Kidney (tissue), 14 donors: ENCODE results near the gene ASTN2. TPM values are rescaled to one million over a fixed set of nuclear protein-coding genes. Genes with fewer than 3 reads are reported as not detected.
A peak's percentile ranks its signal among the peaks of the same experiment; 100 is the strongest.

ENCODE experiments used
- DNase-seq, 5 donors: peaks; one replicate each; pipeline ENCODE4 v3.0.0-alpha.2; 2013 to 2020
- FAIRE-seq: peaks from 2 replicates; lab custom pipeline; 2012; peaks lifted over from hg19 to GRCh38; lab: Jason Lieb, UNC
- H3K27ac ChIP-seq, 2 donors: one replicate each; pipeline ENCODE4 v1.7.0; 2013; ENCODE audit warnings: low read depth in 2 of 2, low read length in 2 of 2, inconsistent platforms in 1 of 2
- H3K27me3 ChIP-seq: one replicate; pipeline ENCODE4 v1.7.1; 2013; ENCODE audit warnings: low read length, inconsistent platforms; ENCODE audit not compliant: control insufficient read depth, insufficient read depth
- H3K36me3 ChIP-seq, 3 donors: one replicate each; pipeline versions ENCODE4 v1.7.0 to v1.7.1; 2013; ENCODE audit warnings: low read length in 3 of 3, control low read depth in 1 of 3, inconsistent platforms in 1 of 3; ENCODE audit not compliant: insufficient read depth in 3 of 3, control insufficient read depth in 2 of 3
- H3K4me1 ChIP-seq, 3 donors: one replicate each; pipeline versions ENCODE4 v1.7.0 to v1.7.1; 2013; ENCODE audit warnings: low read length in 3 of 3, inconsistent platforms in 1 of 3, low read depth in 1 of 3; ENCODE audit not compliant: control insufficient read depth in 2 of 3, insufficient read depth in 2 of 3
- H3K4me3 ChIP-seq, 3 donors: one replicate each; pipeline versions ENCODE4 v1.7.0 to v1.8.1; 2013; ENCODE audit warnings: low read length in 3 of 3, control low read depth in 1 of 3, inconsistent platforms in 1 of 3
- H3K9ac ChIP-seq, 3 donors: one replicate each; pipeline versions ENCODE4 v1.7.0 to v1.7.1; 2013; ENCODE audit warnings: low read length in 3 of 3, control low read depth in 1 of 3, inconsistent platforms in 1 of 3
- H3K9me3 ChIP-seq, 3 donors: one replicate each; pipeline versions ENCODE4 v1.7.0 to v1.7.1; 2013; ENCODE audit warnings: low read length in 3 of 3, control low read depth in 1 of 3, inconsistent platforms in 1 of 3; ENCODE audit not compliant: control insufficient read depth in 2 of 3, insufficient read depth in 1 of 3
- intact Hi-C: fragments of 100-400 bp; cut with DNase I; formaldehyde crosslinking; loops from one replicate; pipeline ENCODE4 v1.11.1; 2022
- polyA plus RNA-seq: library from polyadenylated mRNA; stranded (reverse); fragments of 350-450 nt; fragmentation: Illumina TruSeq; extraction: RNeasy Lipid Tissue Mini Kit (QIAGEN cat#74804); gene quantifications from one replicate; pipeline ENCODE4 v1.2.3, GENCODE V29; 2014; ENCODE audit warnings: low read depth, low replicate concordance; ENCODE audit not compliant: insufficient read depth
- total RNA-seq: library from RNA; stranded (reverse); fragmentation: NEBNext Ultra II Directional; extraction: Animal tissue kit (Norgen Biotek cat#: 25700); gene quantifications from one replicate; pipeline ENCODE4 v1.2.1, GENCODE V29; 2021
- TF ChIP-seq, protein P1 (sequence below): IDR thresholded peaks from 3 replicates; pipeline ENCODE4 v1.5.1; 2012; ENCODE audit warnings: mild to moderate bottlenecking, moderate library complexity, borderline replicate concordance; ENCODE audit not compliant: insufficient read depth; ENCODE audit errors: extremely low read depth
- donor health status: control.
- donor health status: control.
- donor health status: control.
- donor health status: control.
- donor health status: control.
- donor health status: DM: yes; HTN: yes; CAD: no.
- donor health status: Normal renal cell carcinoma (clear cell type).

ASTN2 gene
- total and polyA plus RNA-seq, 2 donors from 2014 or later: 7.6 to 11.5 TPM

GRCh38 chr9:116483622-116484491, 931.0 kb downstream of the ASTN2 start:
- TF ChIP-seq, protein P1, sequence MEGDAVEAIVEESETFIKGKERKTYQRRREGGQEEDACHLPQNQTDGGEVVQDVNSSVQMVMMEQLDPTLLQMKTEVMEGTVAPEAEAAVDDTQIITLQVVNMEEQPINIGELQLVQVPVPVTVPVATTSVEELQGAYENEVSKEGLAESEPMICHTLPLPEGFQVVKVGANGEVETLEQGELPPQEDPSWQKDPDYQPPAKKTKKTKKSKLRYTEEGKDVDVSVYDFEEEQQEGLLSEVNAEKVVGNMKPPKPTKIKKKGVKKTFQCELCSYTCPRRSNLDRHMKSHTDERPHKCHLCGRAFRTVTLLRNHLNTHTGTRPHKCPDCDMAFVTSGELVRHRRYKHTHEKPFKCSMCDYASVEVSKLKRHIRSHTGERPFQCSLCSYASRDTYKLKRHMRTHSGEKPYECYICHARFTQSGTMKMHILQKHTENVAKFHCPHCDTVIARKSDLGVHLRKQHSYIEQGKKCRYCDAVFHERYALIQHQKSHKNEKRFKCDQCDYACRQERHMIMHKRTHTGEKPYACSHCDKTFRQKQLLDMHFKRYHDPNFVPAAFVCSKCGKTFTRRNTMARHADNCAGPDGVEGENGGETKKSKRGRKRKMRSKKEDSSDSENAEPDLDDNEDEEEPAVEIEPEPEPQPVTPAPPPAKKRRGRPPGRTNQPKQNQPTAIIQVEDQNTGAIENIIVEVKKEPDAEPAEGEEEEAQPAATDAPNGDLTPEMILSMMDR: no peak

GRCh38 chr9:116482740-116483139, 932.1 kb downstream of the ASTN2 start:
- Histone ChIP-seq H3K4me3 (no peak overlapping the region), H3K4me1 (peaks cover 0 to 6% (median 2%) of the 10 kb centered on the region in 3 donors), H3K9ac (no peak overlapping the region), H3K9me3 (no peaks in the 10 kb centered on the region), H3K27me3 (no peaks in the 10 kb centered on the region), H3K27ac (no peak overlapping the region), H3K36me3 (no peaks in the 10 kb centered on the region)
- intact Hi-C loops: no loop called here
- TF ChIP-seq, protein P1: no peak
- FAIRE-seq (no peak), DNase-seq (peak in 2 of 5 donors; percentile 20 to 53)

More at GRCh38 chr9:116483622-116484491, 931.0 kb downstream of the ASTN2 start:
- DNase-seq: no peak
- no peak overlapping the region for H3K27ac ChIP-seq
- no peak for FAIRE-seq
- no peaks in the 10 kb centered on the region for H3K27me3 ChIP-seq
- H3K4me1 ChIP-seq: peaks cover 0 to 6% (median 2%) of the 10 kb centered on the region in 3 donors
- H3K9me3 ChIP-seq: no peaks in the 10 kb centered on the region
- no peak overlapping the region for H3K4me3 ChIP-seq
- intact Hi-C loops: no loop called here
- no peak overlapping the region for H3K9ac ChIP-seq
- no peaks in the 10 kb centered on the region for H3K36me3 ChIP-seq

GRCh38 chr9:116480700-116481099, 934.2 kb downstream of the ASTN2 start:
- H3K4me1 ChIP-seq: peaks cover 0 to 6% (median 5%) of the 10 kb centered on the region in 3 donors
- DNase-seq (no peak), FAIRE-seq (no peak)
- H3K9ac ChIP-seq: no peak overlapping the region
- no peak overlapping the region for H3K27ac ChIP-seq
- H3K27me3 ChIP-seq: no peaks in the 10 kb centered on the region
- no peak overlapping the region for H3K4me3 ChIP-seq
- TF ChIP-seq, protein P1: no peak
- intact Hi-C loops: no loop called here
- no peaks in the 10 kb centered on the region for H3K36me3 ChIP-seq
- H3K9me3 ChIP-seq: no peaks in the 10 kb centered on the region
